Measurements from ENCODE around the gene KICS2.

DNA sequence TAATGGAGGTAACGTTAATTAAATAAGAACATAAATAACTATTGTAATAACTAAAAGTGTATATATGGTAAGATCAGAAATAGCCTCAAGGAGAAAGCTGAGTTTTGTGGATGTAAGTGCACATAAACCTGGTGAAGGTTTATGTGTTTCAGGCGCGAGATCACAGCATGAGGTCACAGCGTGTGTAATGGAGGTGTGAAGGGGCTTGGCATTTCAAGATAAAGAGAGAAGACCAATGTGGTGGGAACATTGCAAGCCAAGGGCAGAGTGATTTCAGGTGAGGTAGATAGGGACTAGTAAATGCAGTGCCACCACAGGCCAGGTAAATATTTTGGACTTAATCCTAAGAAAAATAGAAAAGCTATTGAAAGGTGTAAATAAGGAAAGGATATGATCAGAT is 21.7 kb upstream of the KICS2 start:
- TF ChIP-seq EP300 (IDR thresholded peaks at IDR 0.05) (no peak), POLR2AphosphoS5 (IDR thresholded peaks at IDR 0.05) (no peak), POLR2A (IDR thresholded peaks at IDR 0.05) (no peak), CTCF (IDR thresholded peaks at IDR 0.05) (no peak)

Data from stomach (tissue), 4 donors.